Stimulated activated CD8-positive, alpha-beta memory T cell treated with anti-CD3 and anti-CD28 coated beads, Interleukin-15, amount 100 ng/mL, for 4 hours (primary cell): ENCODE data around the gene GNAL.

Experiments used
- DNase-seq, 2 donors: peaks; one replicate each; pipeline ENCODE4 v3.0.0-alpha.2; 2020; ENCODE audit warnings: low read depth in 2 of 2

GNAL gene

DNA sequence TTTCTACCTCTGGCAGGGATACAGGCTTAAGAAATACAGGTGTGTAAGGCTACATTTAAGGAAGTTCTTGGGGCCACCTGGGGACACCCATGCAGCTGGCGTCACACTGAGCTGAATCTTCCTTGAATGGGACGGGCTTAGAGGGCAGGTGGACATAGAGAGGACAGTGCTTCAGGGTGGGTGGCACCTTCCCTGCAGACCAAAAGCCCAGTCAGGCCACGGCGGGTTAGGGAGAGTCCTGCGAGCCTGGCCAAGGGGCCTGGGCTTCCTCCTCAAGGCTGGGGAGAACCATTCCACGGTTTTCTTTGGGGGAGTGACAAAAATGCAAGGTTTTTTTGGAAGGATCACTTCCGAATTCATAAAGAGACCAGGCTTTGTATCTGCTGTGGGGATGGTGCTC, 73.4 kb downstream of the GNAL start:
- no peak for DNase-seq

- no peak for DNase-seq
Observed at GRCh38 chr18:11767329-11767728, 78.3 kb downstream of the GNAL start.

GRCh38 chr18:11767935-11768334, 78.9 kb downstream of the GNAL start:
- DNase-seq, result no peak

GRCh38 chr18:11775436-11776174, 86.5 kb downstream of the GNAL start:
- DNase-seq, result no peak

DNA sequence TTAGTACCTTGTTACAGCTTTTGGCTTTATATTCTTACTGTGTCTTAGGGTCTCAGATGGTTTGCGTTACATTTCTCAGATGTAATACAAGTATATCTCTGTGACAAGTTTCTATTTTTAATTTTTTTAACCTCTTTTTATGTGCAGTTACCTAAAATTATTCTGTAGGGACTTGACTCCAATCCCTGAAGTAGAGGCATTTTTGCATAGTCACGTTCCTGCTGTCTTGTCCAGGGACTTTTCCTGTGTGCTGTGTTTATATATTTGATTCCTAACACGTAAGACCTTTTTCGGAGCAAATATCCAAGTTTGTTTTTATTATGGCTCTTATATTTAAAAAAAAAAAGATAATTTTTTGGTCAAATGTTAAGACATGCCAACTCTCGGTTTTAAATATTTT, 91.0 kb downstream of the GNAL start:
- DNase-seq, result no peak

- no peak for DNase-seq
Observed at GRCh38 chr18:11783716-11784331, 94.8 kb downstream of the GNAL start.

DNA sequence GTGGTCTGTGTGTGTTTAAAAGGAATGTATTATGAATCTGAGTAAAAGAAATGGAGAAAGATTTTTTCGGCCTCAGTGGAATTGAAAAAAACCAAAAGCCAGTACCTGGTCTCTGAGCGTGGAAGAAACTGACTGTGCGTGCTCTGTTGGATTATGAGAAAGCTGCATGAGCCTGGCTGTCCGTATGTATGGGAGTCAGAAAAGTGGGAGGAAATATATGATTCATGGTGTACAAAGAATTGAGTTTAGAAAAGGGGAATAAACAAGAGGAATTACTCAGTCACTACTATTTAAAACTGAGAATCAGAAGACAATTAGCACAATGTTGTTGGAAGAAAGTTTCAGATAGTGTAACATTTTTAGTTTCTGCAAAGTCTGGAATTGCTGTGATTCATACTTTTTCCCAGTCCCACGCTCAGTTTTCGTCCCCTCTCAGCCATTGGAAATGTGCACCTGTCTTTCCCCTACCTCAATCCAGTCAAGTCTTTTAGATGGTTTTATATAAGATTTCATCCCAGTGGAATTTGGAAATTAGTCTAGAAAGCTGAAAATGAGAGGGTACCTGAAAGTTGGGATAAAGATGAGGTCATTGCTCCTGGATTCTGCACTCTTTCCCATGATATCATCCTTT, 95.7 kb downstream of the GNAL start:
- no peak for DNase-seq

DNA sequence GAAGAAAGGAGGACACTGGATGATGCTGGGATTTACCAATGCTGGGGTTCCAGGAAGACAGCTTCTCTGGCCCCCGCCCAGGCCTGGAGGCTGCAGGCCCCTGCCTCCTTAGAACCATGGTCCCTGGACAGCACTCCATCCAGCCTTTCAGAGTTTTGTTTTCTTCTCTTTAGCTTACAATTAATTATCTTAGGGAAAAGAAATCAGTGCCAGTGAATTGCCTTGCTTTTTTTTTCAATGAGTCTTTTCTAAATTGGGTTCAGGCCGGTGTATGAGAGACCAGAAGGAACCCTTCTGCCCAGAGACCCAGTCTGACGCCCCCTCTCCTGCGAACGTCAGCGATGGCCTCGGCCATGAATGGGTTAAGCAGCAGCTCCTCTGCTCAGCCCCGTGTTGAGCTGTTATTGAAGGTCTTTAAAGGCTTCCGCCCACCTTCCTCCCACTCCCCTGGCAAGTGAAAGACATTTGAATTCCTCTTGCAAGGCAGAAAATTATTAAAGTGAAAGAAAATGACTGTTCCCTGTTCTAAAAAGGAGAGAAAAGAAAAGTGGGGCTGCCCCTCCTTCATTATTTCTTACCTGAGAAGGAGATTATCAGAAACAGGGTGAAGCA, 96.5 kb downstream of the GNAL start:
- DNase-seq, result no peak

GRCh38 chr18:11789716-11790510, 100.8 kb downstream of the GNAL start:
- no peak for DNase-seq

- DNase-seq, result no peak
Observed at GRCh38 chr18:11791131-11791530, 102.1 kb downstream of the GNAL start.

DNA sequence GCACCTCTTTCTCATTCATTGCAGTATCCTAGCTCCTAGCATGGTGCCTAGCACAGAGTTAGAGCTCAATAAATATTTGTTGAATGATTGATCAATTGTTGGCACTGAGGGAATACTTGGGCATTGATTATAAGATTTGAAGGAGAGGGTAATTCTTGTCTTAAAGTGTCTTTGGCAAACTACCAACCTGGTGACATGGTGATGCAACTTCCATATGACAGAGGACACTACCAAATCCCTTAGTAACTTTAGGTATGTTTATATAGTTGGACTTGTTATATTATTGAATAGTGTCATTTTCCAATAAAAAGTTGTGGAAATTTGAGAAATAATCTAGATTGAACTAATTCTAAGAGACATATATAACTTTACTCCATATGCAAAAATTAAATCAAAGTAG, 103.6 kb downstream of the GNAL start:
- DNase-seq, result no peak

- DNase-seq, result no peak
Observed at GRCh38 chr18:11794195-11794594, 105.1 kb downstream of the GNAL start.

DNA sequence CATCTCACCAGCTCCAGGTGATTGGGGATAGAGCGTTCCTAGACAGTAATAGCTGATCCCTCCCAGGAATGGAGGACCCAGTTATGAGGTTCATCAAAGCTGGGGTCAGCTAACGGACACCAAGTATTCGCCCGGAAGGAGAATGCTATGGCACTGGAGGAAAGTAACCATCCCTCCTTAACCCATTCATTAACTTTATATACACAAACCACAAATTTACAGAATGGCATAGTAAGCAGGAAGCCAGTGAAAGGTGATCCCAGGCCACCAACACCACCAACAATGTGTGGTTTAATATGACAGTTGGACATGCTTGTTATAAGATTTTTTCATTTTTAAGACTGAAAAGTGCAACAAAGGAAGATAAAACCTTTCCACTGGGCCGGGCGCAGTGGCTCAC, 106.9 kb downstream of the GNAL start:
- no peak for DNase-seq

GRCh38 chr18:11798271-11798670, 109.2 kb downstream of the GNAL start:
- DNase-seq, result no peak

GRCh38 chr18:11799066-11799465, 110.0 kb downstream of the GNAL start:
- DNase-seq, result no peak

GRCh38 chr18:11800566-11801334, 111.7 kb downstream of the GNAL start:
- DNase-seq, result no peak

DNA sequence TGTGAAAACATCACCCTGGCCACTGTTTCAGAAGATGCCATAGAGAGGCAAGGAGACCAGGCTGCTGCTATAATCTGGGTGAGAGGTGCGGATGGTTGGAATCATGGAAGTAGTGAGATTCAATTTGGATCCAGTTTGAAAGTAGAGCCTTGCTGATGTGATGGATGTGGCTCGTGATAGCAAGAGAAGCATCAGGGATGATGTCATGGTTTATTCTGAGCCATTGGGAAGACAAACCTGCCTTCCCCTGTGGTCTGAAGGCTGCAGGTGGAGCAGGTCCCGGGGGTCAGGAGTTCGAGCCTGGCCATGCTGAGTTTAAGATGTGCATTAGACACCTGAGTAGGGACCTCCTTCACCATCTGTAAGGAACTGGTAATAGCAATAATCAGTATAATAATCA, 112.5 kb downstream of the GNAL start:
- DNase-seq, result no peak

- no peak for DNase-seq
Observed at GRCh38 chr18:11802158-11802557, 113.1 kb downstream of the GNAL start.

DNA sequence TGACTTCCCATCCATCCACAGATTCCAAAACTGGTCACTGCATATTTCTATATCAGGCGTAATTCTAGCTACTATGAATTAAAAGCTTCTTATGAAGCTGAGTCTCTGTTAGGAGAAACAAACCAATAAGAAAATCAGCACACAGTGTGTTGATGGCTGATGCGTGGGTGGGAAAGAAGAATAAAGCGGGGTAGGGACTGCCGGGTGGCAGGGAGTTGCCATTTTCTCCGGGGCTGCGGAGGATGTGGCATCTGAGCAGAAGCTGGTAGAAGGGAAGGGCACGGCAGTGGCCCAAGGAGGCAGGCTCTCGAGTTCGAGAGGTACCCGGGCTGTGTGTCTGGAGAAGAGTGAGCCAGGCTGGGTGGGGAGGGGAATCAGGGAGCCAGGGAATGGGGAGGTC, 113.5 kb downstream of the GNAL start:
- DNase-seq, result no peak

- DNase-seq, result no peak
Observed at GRCh38 chr18:11807233-11807632, 118.2 kb downstream of the GNAL start.
